ENCODE data around the gene DDX43. TPM values are rescaled to one million over a fixed set of nuclear protein-coding genes. Genes with fewer than 3 reads are reported as not detected.

The DDX43 gene
- total and polyA plus RNA-seq, 2 experiments from 2014 or later, result 0.07 TPM; not detected in 1

GRCh38 chr6:73435236-73435635 lies 40.6 kb downstream of the DDX43 start:
- H3K79me2 ChIP-seq, result no peaks in the 10 kb centered on the region
- no peaks in the 10 kb centered on the region for H4K20me1 ChIP-seq (ENCODE audit: insufficient read depth, poor library complexity, severe bottlenecking)
- no peak for TF ChIP-seq CTCF (IDR thresholded peaks at IDR 0.05; ENCODE audit: poor library complexity)
- no peak for TF ChIP-seq EZH2phosphoT487 (IDR thresholded peaks at IDR 0.05; ENCODE audit: low read depth, severe bottlenecking, unreplicated experiment)
- TF ChIP-seq EZH2 (IDR thresholded peaks at IDR 0.05; ENCODE audit: borderline replicate concordance), result no peak
- H3K4me3 ChIP-seq, result no peak overlapping the region
- H3K4me1 ChIP-seq (ENCODE audit: insufficient read depth), result no peaks in the 10 kb centered on the region
- H3K4me2 ChIP-seq, result no peak overlapping the region
- no peaks in the 10 kb centered on the region for H3K9me3 ChIP-seq (ENCODE audit: low read depth)
- H3K27ac ChIP-seq, result no peak overlapping the region
- WGBS (ENCODE audit: low lambda C conversion rate, missing lambda C conversion rate), result 90% methylated on average over 3 of the region's 3 CpGs
- H3K27me3 ChIP-seq, result no peaks in the 10 kb centered on the region
- no peak overlapping the region for H2AFZ ChIP-seq
- DNase-seq (ENCODE audit: low spot score), result no peak
- H3K9me2 ChIP-seq (replicated peaks; ENCODE audit: insufficient read depth), result no peaks in the 10 kb centered on the region
- no peaks in the 10 kb centered on the region for H3K36me3 ChIP-seq (replicated peaks; ENCODE audit: insufficient read depth, low read depth)

DNA sequence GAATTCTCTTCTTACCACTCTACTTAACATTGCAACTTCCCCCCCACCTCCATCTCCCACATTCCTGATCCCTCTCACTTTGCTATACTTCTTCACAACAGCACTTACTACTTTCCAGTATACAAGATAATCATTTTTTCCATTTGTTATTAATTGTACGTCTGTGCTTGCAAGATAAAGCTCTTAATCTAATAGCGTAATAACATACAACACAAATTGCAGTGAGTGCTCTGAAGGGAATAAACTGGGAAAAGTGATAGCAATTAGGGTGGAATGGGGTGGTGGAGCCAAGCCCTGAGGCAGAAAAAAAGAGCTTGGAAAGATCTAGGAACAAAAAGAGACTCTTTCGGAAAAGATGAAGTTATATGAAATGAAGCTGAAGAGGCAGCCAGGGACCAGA lies 48.9 kb downstream of the DDX43 start:
- Histone ChIP-seq H3K27me3 (no peaks in the 10 kb centered on the region), H4K20me1 (ENCODE audit: insufficient read depth, poor library complexity, severe bottlenecking) (no peaks in the 10 kb centered on the region), H3K4me1 (ENCODE audit: insufficient read depth) (no peaks in the 10 kb centered on the region), H3K4me2 (no peak overlapping the region), H2AFZ (no peak overlapping the region), H3K9me2 (replicated peaks; ENCODE audit: insufficient read depth) (no peaks in the 10 kb centered on the region), H3K9me3 (ENCODE audit: low read depth) (no peaks in the 10 kb centered on the region), H3K36me3 (replicated peaks; ENCODE audit: insufficient read depth, low read depth) (no peaks in the 10 kb centered on the region), H3K27ac (no peak overlapping the region), H3K79me2 (no peaks in the 10 kb centered on the region), H3K4me3 (no peak overlapping the region)
- no peak for TF ChIP-seq EZH2phosphoT487 (IDR thresholded peaks at IDR 0.05; ENCODE audit: low read depth, severe bottlenecking, unreplicated experiment)
- TF ChIP-seq CTCF (IDR thresholded peaks at IDR 0.05; ENCODE audit: poor library complexity), result no peak
- no peak for TF ChIP-seq EZH2 (IDR thresholded peaks at IDR 0.05; ENCODE audit: borderline replicate concordance)
- WGBS (ENCODE audit: low lambda C conversion rate, missing lambda C conversion rate), result 84% methylated on average over 3 of the region's 3 CpGs
- no peak for DNase-seq (ENCODE audit: low spot score)

- peak overlapping the region; percentile 89 for H2AFZ ChIP-seq
- no peaks in the 10 kb centered on the region for H3K36me3 ChIP-seq (replicated peaks; ENCODE audit: insufficient read depth, low read depth)
- TF ChIP-seq EZH2 (IDR thresholded peaks at IDR 0.05; ENCODE audit: borderline replicate concordance), result peak; percentile 82
- no peak for TF ChIP-seq EZH2phosphoT487 (IDR thresholded peaks at IDR 0.05; ENCODE audit: low read depth, severe bottlenecking, unreplicated experiment)
- peaks cover 20% of the 10 kb centered on the region for H3K27me3 ChIP-seq
- peak; percentile 17 for DNase-seq (ENCODE audit: low spot score)
- 26% methylated on average over 77 of the region's 79 CpGs for WGBS (ENCODE audit: low lambda C conversion rate, missing lambda C conversion rate)
- no peaks in the 10 kb centered on the region for H3K79me2 ChIP-seq
- H3K9me2 ChIP-seq (replicated peaks; ENCODE audit: insufficient read depth), result no peaks in the 10 kb centered on the region
- peaks cover 6% of the 10 kb centered on the region for H3K4me1 ChIP-seq (ENCODE audit: insufficient read depth)
- no peaks in the 10 kb centered on the region for H3K9me3 ChIP-seq (ENCODE audit: low read depth)
- H3K4me3 ChIP-seq, result peak overlapping the region; percentile 36
- H4K20me1 ChIP-seq (ENCODE audit: insufficient read depth, poor library complexity, severe bottlenecking), result no peaks in the 10 kb centered on the region
- H3K4me2 ChIP-seq, result peak overlapping the region; percentile 91
- H3K27ac ChIP-seq, result no peak overlapping the region
Observed at GRCh38 chr6:73451223-73452106, 56.8 kb downstream of the DDX43 start.

DNA sequence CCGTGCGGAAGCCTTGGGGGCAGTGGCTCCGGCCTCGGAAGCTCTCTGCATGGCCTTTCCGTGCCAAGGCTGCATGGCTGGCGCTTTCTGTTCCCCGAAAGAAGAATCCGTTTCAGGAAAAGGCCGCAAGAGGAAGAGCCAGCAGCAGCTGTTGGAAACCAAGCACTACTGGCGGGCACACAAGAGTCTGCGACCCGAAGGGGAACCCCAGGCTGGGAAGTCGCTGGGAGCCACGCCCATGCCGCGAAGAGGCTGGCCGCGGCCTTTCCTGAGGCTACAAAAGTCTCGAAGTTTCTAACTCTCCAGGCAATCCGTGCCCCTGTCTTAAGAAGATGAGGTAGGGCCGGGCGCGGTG lies 57.5 kb downstream of the DDX43 start, which contains the start of gene CGAS:
Gene CGAS, minus strand, starts transcription at position 191 of the 355 bp plus-strand sequence. Its CDS starts 116 bp downstream, at position 75.
- Histone ChIP-seq H3K9me2 (replicated peaks; ENCODE audit: insufficient read depth) (no peaks in the 10 kb centered on the region), H4K20me1 (ENCODE audit: insufficient read depth, poor library complexity, severe bottlenecking) (no peaks in the 10 kb centered on the region), H2AFZ (peak within 1 kb of the TSS; percentile 89), H3K4me1 (ENCODE audit: insufficient read depth) (peaks cover 6% of the 10 kb centered on the region), H3K27ac (no peak within 1 kb of the TSS), H3K4me3 (peak within 1 kb of the TSS; percentile 36), H3K36me3 (replicated peaks; ENCODE audit: insufficient read depth, low read depth) (no peaks in the 10 kb centered on the region), H3K9me3 (ENCODE audit: low read depth) (no peaks in the 10 kb centered on the region), H3K27me3 (peaks cover 20% of the 10 kb centered on the region), H3K4me2 (peak within 1 kb of the TSS; percentile 91), H3K79me2 (no peaks in the 10 kb centered on the region)
- no peak for TF ChIP-seq EZH2phosphoT487 (IDR thresholded peaks at IDR 0.05; ENCODE audit: low read depth, severe bottlenecking, unreplicated experiment)
- no peak for TF ChIP-seq CTCF (IDR thresholded peaks at IDR 0.05; ENCODE audit: poor library complexity)
- TF ChIP-seq EZH2 (IDR thresholded peaks at IDR 0.05; ENCODE audit: borderline replicate concordance), result no peak
- 45% methylated on average over 23 of the region's 23 CpGs for WGBS (ENCODE audit: low lambda C conversion rate, missing lambda C conversion rate)
- DNase-seq (ENCODE audit: low spot score), result peak; percentile 37

Measured in hepatocyte (in vitro differentiated cells).